Neuronal stem cell (in vitro differentiated cells): Measurements from ENCODE around the gene EXOG.

Experiments
- DNase-seq: peaks from one replicate; pipeline ENCODE4 v3.0.0-alpha.2; 2013; ENCODE audit warnings: low spot score
- H2AFZ ChIP-seq: one replicate; pipeline ENCODE4 v1.6.1; 2013; ENCODE audit warnings: mild to moderate bottlenecking, low read length, inconsistent platforms
- H2AK5ac ChIP-seq: 2 replicates; pipeline ENCODE4 v1.6.1; 2013; ENCODE audit warnings: low read depth, mild to moderate bottlenecking, inconsistent platforms, low read length, moderate library complexity, mixed read lengths
- H2BK120ac ChIP-seq: 2 replicates; pipeline ENCODE4 v1.6.1; 2013; ENCODE audit warnings: low read depth, mild to moderate bottlenecking, inconsistent platforms, low read length, moderate library complexity, mixed read lengths
- H2BK12ac ChIP-seq: one replicate; pipeline ENCODE4 v1.6.1; 2013; ENCODE audit warnings: low read length, inconsistent platforms
- H2BK15ac ChIP-seq: 2 replicates; pipeline ENCODE4 v1.6.1; 2013; ENCODE audit warnings: mild to moderate bottlenecking, low read length, inconsistent platforms, mixed read lengths
- H2BK5ac ChIP-seq: one replicate; pipeline ENCODE4 v1.6.1; 2013; ENCODE audit warnings: inconsistent platforms, mild to moderate bottlenecking, low read length, moderate library complexity
- H3K14ac ChIP-seq: one replicate; pipeline ENCODE4 v1.6.1; 2013; ENCODE audit warnings: low read length, inconsistent platforms
- H3K18ac ChIP-seq: 2 replicates; pipeline ENCODE4 v1.6.1; 2013; ENCODE audit warnings: low read length, inconsistent platforms
- H3K23ac ChIP-seq: 2 replicates; pipeline ENCODE4 v1.6.1; 2013; ENCODE audit warnings: low read depth, mild to moderate bottlenecking, mixed read lengths, low read length, inconsistent platforms; ENCODE audit not compliant: poor library complexity
- H3K27ac ChIP-seq: replicated peaks from 3 replicates; pipeline ENCODE4 v1.5.1; 2013; ENCODE audit warnings: low read length, inconsistent platforms
- H3K27me3 ChIP-seq, 3 experiments: 2 replicates each; pipeline ENCODE4 v1.6.1; 2013; ENCODE audit warnings: low read length in 3 of 3, mild to moderate bottlenecking in 2 of 3, inconsistent platforms in 1 of 3, low read depth in 1 of 3, mixed read lengths in 1 of 3, moderate library complexity in 1 of 3; ENCODE audit not compliant: control insufficient read depth in 3 of 3, insufficient read depth in 3 of 3
- H3K36me3 ChIP-seq, 2 donors: replicated peaks in 1 of 2; 2 replicates each; pipeline ENCODE4 v1.6.1; 2013; ENCODE audit warnings: low read length in 2 of 2; ENCODE audit not compliant: control insufficient read depth in 2 of 2, insufficient read depth in 2 of 2
- H3K4ac ChIP-seq: 2 replicates; pipeline ENCODE4 v1.6.1; 2013; ENCODE audit warnings: inconsistent platforms, mild to moderate bottlenecking, low read length, moderate library complexity
- H3K4me1 ChIP-seq, 2 donors: 1 replicate in 1 of 2; 2 replicates in 1 of 2; pipeline ENCODE4 v1.6.1; 2013; ENCODE audit warnings: low read length in 2 of 2, low read depth in 1 of 2; ENCODE audit not compliant: control insufficient read depth in 2 of 2, insufficient read depth in 1 of 2
- H3K4me2 ChIP-seq: one replicate; pipeline ENCODE4 v1.6.1; 2013; ENCODE audit warnings: mild to moderate bottlenecking, low read length, inconsistent platforms; ENCODE audit not compliant: insufficient read depth, poor library complexity, severe bottlenecking
- H3K4me3 ChIP-seq, 2 donors: 2 replicates each; pipeline ENCODE4 v1.5.1; 2013; ENCODE audit warnings: low read length in 2 of 2, mild to moderate bottlenecking in 2 of 2, inconsistent platforms in 1 of 2, moderate library complexity in 1 of 2
- H3K79me1 ChIP-seq: one replicate; pipeline ENCODE4 v1.6.1; 2013; ENCODE audit warnings: low read depth, mild to moderate bottlenecking, inconsistent platforms, low read length, moderate library complexity
- H3K9ac ChIP-seq: one replicate; pipeline ENCODE4 v1.6.1; 2013; ENCODE audit warnings: mild to moderate bottlenecking, low read depth, low read length, inconsistent platforms; ENCODE audit not compliant: poor library complexity
- H3K9me3 ChIP-seq, 2 donors: replicated peaks in 1 of 2; 2 replicates each; pipeline versions ENCODE3 to v1.6.1; 2013; ENCODE audit warnings: low read length in 2 of 2, mild to moderate bottlenecking in 2 of 2, inconsistent platforms in 1 of 2, low read depth in 1 of 2, mixed read lengths in 1 of 2, moderate library complexity in 1 of 2; ENCODE audit not compliant: control insufficient read depth in 2 of 2, insufficient read depth in 1 of 2
- H4K8ac ChIP-seq: one replicate; pipeline ENCODE4 v1.6.1; 2013; ENCODE audit warnings: low read depth, mild to moderate bottlenecking, inconsistent platforms, low read length, moderate library complexity
- H4K91ac ChIP-seq: one replicate; pipeline ENCODE4 v1.6.1; 2013; ENCODE audit warnings: low read length, low read depth, mild to moderate bottlenecking, inconsistent platforms; ENCODE audit not compliant: poor library complexity
- WGBS, 2 donors: extraction: QIAGEN DNeasy Blood & Tissue Kit; methylation state at CpG; one replicate each; pipeline ENCODE4 v1.1.7; 2013; ENCODE audit warnings: missing lambda C conversion rate in 2 of 2, mixed read lengths in 1 of 2; ENCODE audit not compliant: insufficient read length in 2 of 2, insufficient replicate concordance in 1 of 2; ENCODE audit errors: extremely low coverage in 2 of 2; 5-methylcytosine and 5-hydroxymethylcytosine counted together

Gene EXOG

DNA sequence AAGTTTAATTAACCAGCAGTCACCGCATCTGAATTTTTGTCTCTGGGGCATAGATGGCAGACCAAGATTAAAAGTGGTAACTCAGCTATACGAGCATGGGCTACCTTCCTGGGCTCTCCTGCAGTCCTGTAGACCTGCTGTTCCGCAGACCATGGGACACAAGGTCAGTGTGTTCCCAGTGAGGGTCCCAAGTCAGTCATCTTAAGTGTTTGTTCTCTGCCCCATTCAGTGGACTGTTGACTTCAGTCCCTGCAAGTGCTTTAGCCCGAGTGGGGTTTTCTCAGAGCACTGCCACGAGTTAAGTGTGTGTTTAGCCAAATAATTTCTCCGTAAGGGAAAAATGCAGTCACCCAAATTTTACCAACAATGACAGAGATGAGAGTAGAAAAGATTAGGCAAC, 4.9 kb upstream of the EXOG start:
- Histone ChIP-seq H3K9ac (no peak overlapping the region), H3K27me3 (no peaks in the 10 kb centered on the region), H3K4me3 (no peak overlapping the region), H3K18ac (no peak overlapping the region), H2BK12ac (no peak overlapping the region), H2BK120ac (no peak overlapping the region), H3K27ac (no peak overlapping the region), H3K79me1 (no peaks in the 10 kb centered on the region), H3K9me3 (no peaks in the 10 kb centered on the region), H2AK5ac (no peak overlapping the region), H4K8ac (no peak overlapping the region), H4K91ac (no peak overlapping the region), H3K4ac (no peak overlapping the region), H2BK15ac (no peak overlapping the region), H2BK5ac (no peak overlapping the region), H3K4me2 (no peak overlapping the region), H3K14ac (no peak overlapping the region), H2AFZ (no peak overlapping the region), H3K23ac (no peak overlapping the region), H3K4me1 (peaks cover 0 to 4% of the 10 kb centered on the region in 2 donors), H3K36me3 (peaks cover 4 to 72% of the 10 kb centered on the region in 2 donors)
- no CpG with 5 or more reads among the region's 6 CpGs for WGBS, 2 donors
- no peak for DNase-seq

DNA sequence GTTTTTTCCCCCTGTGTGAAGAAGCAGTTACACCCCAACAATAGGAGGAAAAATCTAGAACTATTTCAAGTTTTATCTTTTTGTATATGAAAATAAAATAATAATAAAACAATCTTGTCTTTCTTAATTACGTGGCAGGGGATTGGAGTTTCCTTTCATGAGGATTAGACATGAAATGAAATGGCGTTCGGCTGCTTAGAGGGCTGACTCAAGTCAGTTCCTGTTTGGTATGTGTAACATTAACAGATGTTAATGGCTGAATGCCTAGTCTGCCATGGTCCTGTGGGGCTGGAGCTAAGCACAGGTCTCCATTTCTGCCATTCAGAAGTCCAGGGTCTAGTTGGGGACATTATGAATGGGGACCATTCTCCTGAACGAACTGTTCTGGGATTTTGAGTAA, 3.1 kb upstream of the EXOG start:
- H3K14ac ChIP-seq, result no peak overlapping the region
- no CpG with 5 or more reads among the region's 4 CpGs for WGBS, 2 donors

DNA sequence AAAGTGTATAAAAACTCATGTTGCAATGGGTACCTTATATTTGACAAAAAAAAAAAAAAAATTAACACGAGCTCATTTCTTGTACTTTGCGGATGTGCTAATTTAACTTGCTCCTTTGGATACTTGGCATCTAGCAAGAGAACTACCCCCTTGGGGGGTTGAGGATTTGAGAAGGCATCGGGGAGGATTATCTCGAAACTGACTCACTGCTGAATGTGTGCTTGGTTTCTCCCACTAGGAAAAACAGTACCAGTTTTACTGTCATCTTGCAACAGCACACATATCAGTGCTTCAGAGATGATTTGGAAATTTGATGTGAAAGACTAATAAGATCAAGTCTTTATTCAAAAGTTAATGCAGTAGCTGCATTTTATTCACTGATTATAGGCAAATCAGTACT, 891 bp downstream of the EXOG start:
- peak overlapping the region; percentile 73 for H3K4me2 ChIP-seq
- no peak overlapping the region for H4K91ac ChIP-seq
- no peak overlapping the region for H3K14ac ChIP-seq
- no peak overlapping the region for H3K9ac ChIP-seq
- H3K23ac ChIP-seq, result no peak overlapping the region
- H4K8ac ChIP-seq, result no peak overlapping the region
- no peak overlapping the region for H2BK5ac ChIP-seq
- H2AK5ac ChIP-seq, result no peak overlapping the region
- peak overlapping the region; percentile 96 for H2AFZ ChIP-seq
- H3K9me3 ChIP-seq, result no peaks in the 10 kb centered on the region
- peaks cover 8 to 58% of the 10 kb centered on the region in 2 donors for H3K36me3 ChIP-seq
- peaks cover 0 to 6% of the 10 kb centered on the region in 2 donors for H3K4me1 ChIP-seq
- DNase-seq, result no peak
- WGBS, 2 donors, result no CpG with 5 or more reads among the region's 4 CpGs
- H3K27ac ChIP-seq, result no peak overlapping the region
- no peak overlapping the region for H2BK12ac ChIP-seq
- H3K27me3 ChIP-seq, result no peaks in the 10 kb centered on the region
- no peak overlapping the region for H3K18ac ChIP-seq
- H2BK15ac ChIP-seq, result no peak overlapping the region
- H2BK120ac ChIP-seq, result no peak overlapping the region
- no peak overlapping the region for H3K4ac ChIP-seq
- no peaks in the 10 kb centered on the region for H3K79me1 ChIP-seq
- H3K4me3 ChIP-seq, result peak overlapping the region; percentile 44 to 67

More for the DNA sequence above, 3.1 kb upstream of the EXOG start:
- no peak overlapping the region for H4K91ac ChIP-seq
- no peak overlapping the region for H3K4me3 ChIP-seq
- H3K27me3 ChIP-seq, result no peaks in the 10 kb centered on the region
- H2BK5ac ChIP-seq, result no peak overlapping the region
- H3K23ac ChIP-seq, result no peak overlapping the region
- no peak overlapping the region for H3K27ac ChIP-seq
- no peak overlapping the region for H2AFZ ChIP-seq
- H2AK5ac ChIP-seq, result no peak overlapping the region
- H2BK12ac ChIP-seq, result no peak overlapping the region
- H4K8ac ChIP-seq, result no peak overlapping the region
- no peaks in the 10 kb centered on the region for H3K9me3 ChIP-seq
- H2BK120ac ChIP-seq, result no peak overlapping the region
- no peak overlapping the region for H2BK15ac ChIP-seq
- H3K4ac ChIP-seq, result no peak overlapping the region
- no peak overlapping the region for H3K4me2 ChIP-seq
- peaks cover 4 to 6% of the 10 kb centered on the region in 2 donors for H3K4me1 ChIP-seq
- peaks cover 0 to 60% of the 10 kb centered on the region in 2 donors for H3K36me3 ChIP-seq
- no peak for DNase-seq
- H3K79me1 ChIP-seq, result no peaks in the 10 kb centered on the region
- no peak overlapping the region for H3K9ac ChIP-seq
- no peak overlapping the region for H3K18ac ChIP-seq

DNA sequence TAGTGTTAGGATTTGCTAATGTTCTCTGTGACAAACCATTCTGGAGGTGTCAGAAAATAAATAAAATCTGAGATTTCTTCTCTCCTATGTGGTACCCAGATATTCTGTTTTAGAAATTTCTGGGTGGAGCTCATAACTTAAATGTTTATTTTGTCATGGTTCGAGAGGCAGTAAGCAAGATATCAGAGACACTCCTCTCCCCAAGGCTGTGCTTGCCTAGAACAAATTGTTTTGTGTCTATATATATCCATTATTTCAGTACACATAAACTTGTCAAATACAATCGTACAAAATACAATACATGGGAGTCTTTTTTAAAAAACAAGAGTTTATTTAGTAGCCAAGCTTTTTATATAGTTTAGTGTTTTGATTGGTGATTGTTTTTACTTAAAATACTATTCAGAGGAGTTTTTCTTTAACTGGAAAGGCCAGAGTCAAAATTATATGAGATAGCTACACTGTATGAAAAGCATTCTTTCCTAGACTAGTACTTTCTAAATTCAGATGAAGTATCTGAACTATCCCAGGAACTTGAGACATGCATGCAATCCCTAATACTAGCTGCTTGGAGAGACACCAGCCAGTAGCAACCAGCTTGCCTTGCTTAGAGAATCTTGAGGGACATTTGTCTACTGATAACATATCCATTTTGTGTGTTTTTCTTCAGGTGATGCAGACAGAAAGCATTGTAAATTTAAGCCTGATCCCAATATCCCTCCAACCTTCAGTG, 4.7 kb downstream of the EXOG start:
- no peak overlapping the region for H3K4ac ChIP-seq
- no CpG with 5 or more reads among the region's 2 CpGs for WGBS, 2 donors
- H2AFZ ChIP-seq, result no peak overlapping the region
- no peak overlapping the region for H3K18ac ChIP-seq
- H2AK5ac ChIP-seq, result no peak overlapping the region
- H3K23ac ChIP-seq, result no peak overlapping the region
- H2BK120ac ChIP-seq, result no peak overlapping the region
- no peak overlapping the region for H3K27ac ChIP-seq
- H4K91ac ChIP-seq, result no peak overlapping the region
- H3K14ac ChIP-seq, result no peak overlapping the region
- no peak for DNase-seq
- H3K36me3 ChIP-seq, result peaks cover 8 to 82% of the 10 kb centered on the region in 2 donors
- peaks cover 0 to 6% of the 10 kb centered on the region in 2 donors for H3K4me1 ChIP-seq
- H3K4me3 ChIP-seq, result no peak overlapping the region
- H3K4me2 ChIP-seq, result no peak overlapping the region
- no peak overlapping the region for H2BK5ac ChIP-seq
- H3K9me3 ChIP-seq, result no peaks in the 10 kb centered on the region
- no peak overlapping the region for H2BK15ac ChIP-seq
- H2BK12ac ChIP-seq, result no peak overlapping the region
- H3K79me1 ChIP-seq, result no peaks in the 10 kb centered on the region
- H3K9ac ChIP-seq, result no peak overlapping the region
- no peaks in the 10 kb centered on the region for H3K27me3 ChIP-seq
- no peak overlapping the region for H4K8ac ChIP-seq
